Urothelium cell line (cell line): ENCODE measurements around the gene EIF4E2.

Source experiments
- DNase-seq: peaks from one replicate; pipeline ENCODE4 v3.0.0; 2011; ENCODE audit warnings: low spot score, mixed read lengths
- FAIRE-seq: peaks from 2 replicates; lab custom pipeline; 2011; peaks lifted over from hg19 to GRCh38; lab: Jason Lieb, UNC

The EIF4E2 gene

GRCh38 chr2:232550354-232551249, at the start of gene EIF4E2, which contains the start of gene TIGD1:
Gene EIF4E2 (plus strand): TSS chr2:232550689. CDS start chr2:232550725, 36 bp downstream.
Gene TIGD1 (minus strand): TSS chr2:232550557. CDS start chr2:232549882, 675 bp downstream.
- FAIRE-seq (no peak), DNase-seq (peak; percentile 99)

GRCh38 chr2:232501331-232501771, 49.1 kb upstream of the EIF4E2 start:
- DNase-seq (no peak), FAIRE-seq (no peak)

- no peak for FAIRE-seq
- no peak for DNase-seq
Measured at GRCh38 chr2:232501794-232502390, 48.6 kb upstream of the EIF4E2 start.

GRCh38 chr2:232502511-232502910, 48.0 kb upstream of the EIF4E2 start:
- FAIRE-seq (peak; percentile 55), DNase-seq (no peak)

- peak; percentile 66 for DNase-seq
Measured at GRCh38 chr2:232502911-232503808, 47.3 kb upstream of the EIF4E2 start.

GRCh38 chr2:232503809-232504323, 46.6 kb upstream of the EIF4E2 start:
- no peak for FAIRE-seq
- DNase-seq = no peak

More at GRCh38 chr2:232502911-232503808, 47.3 kb upstream of the EIF4E2 start:
- FAIRE-seq = no peak

GRCh38 chr2:232504438-232504837, 46.1 kb upstream of the EIF4E2 start:
- FAIRE-seq (no peak), DNase-seq (no peak)

- FAIRE-seq (no peak), DNase-seq (no peak)
Measured at GRCh38 chr2:232505856-232506255, 44.6 kb upstream of the EIF4E2 start.

- DNase-seq (no peak), FAIRE-seq (no peak)
Measured at GRCh38 chr2:232506709-232507108, 43.8 kb upstream of the EIF4E2 start.

- FAIRE-seq = no peak
Measured at GRCh38 chr2:232508251-232508650, 42.2 kb upstream of the EIF4E2 start.

GRCh38 chr2:232511336-232511890, 39.1 kb upstream of the EIF4E2 start:
- no peak for FAIRE-seq
- no peak for DNase-seq

More at GRCh38 chr2:232508251-232508650, 42.2 kb upstream of the EIF4E2 start:
- no peak for DNase-seq

GRCh38 chr2:232512602-232513001, 37.9 kb upstream of the EIF4E2 start:
- no peak for FAIRE-seq
- DNase-seq = no peak

GRCh38 chr2:232513353-232513752, 37.1 kb upstream of the EIF4E2 start:
- DNase-seq (no peak), FAIRE-seq (no peak)

GRCh38 chr2:232515639-232516038, 34.9 kb upstream of the EIF4E2 start:
- DNase-seq (no peak), FAIRE-seq (no peak)

- DNase-seq (no peak), FAIRE-seq (no peak)
Measured at GRCh38 chr2:232516551-232516950, 33.9 kb upstream of the EIF4E2 start.

- no peak for DNase-seq
- no peak for FAIRE-seq
Measured at GRCh38 chr2:232518844-232519243, 31.6 kb upstream of the EIF4E2 start.

GRCh38 chr2:232519581-232520438, 30.7 kb upstream of the EIF4E2 start, which contains the start of gene PRSS56:
Gene PRSS56 (plus strand): TSS chr2:232520388. CDS start chr2:232520599, 211 bp downstream.
- FAIRE-seq = no peak
- no peak for DNase-seq

- no peak for DNase-seq
- FAIRE-seq = no peak
Measured at GRCh38 chr2:232520489-232520888, 30.0 kb upstream of the EIF4E2 start.

- no peak for FAIRE-seq
Measured at GRCh38 chr2:232521098-232521497, 29.4 kb upstream of the EIF4E2 start.

More at GRCh38 chr2:232521098-232521497, 29.4 kb upstream of the EIF4E2 start:
- no peak for DNase-seq
